HepG2 (cell line): ENCODE data around the gene HOXA6. TPM values are rescaled to one million over a fixed set of nuclear protein-coding genes. Genes with fewer than 3 reads are reported as not detected.

ENCODE experiments used
- ARNT2 ChIP-seq: sonication (generic); formaldehyde crosslinking; IDR thresholded peaks from 2 replicates; pipeline ENCODE4 v1.8.0; 2022; ENCODE audit warnings: mild to moderate bottlenecking, low read depth, missing genetic modification reagents, moderate library complexity
- HOMEZ ChIP-seq: IDR thresholded peaks from 2 replicates; pipeline ENCODE4 v1.6.1; 2016; ENCODE audit warnings: low read depth
- HOXA5 ChIP-seq: sonication (generic); formaldehyde crosslinking; IDR thresholded peaks from 2 replicates; pipeline ENCODE4 v1.4.0; 2020; ENCODE audit warnings: missing genetic modification reagents
- THRA ChIP-seq: sonication (generic); formaldehyde crosslinking; IDR thresholded peaks from 2 replicates; pipeline ENCODE4 v1.4.0; 2020; ENCODE audit warnings: missing genetic modification reagents, borderline replicate concordance
- ZBTB4 ChIP-seq: sonication (generic); formaldehyde crosslinking; IDR thresholded peaks from 2 replicates; pipeline ENCODE4 v1.4.0; 2020; ENCODE audit warnings: missing genetic modification reagents, mild to moderate bottlenecking, borderline replicate concordance
- ZFX ChIP-seq: sonication (generic); formaldehyde crosslinking; IDR thresholded peaks from 2 replicates; pipeline ENCODE4 v1.4.0; 2020; ENCODE audit warnings: mild to moderate bottlenecking, low read depth, missing genetic modification reagents, moderate library complexity
- ZNF260 ChIP-seq: sonication (generic); formaldehyde crosslinking; IDR thresholded peaks from 2 replicates; pipeline ENCODE4 v1.4.0; 2020; ENCODE audit warnings: missing genetic modification reagents, low read depth, mild to moderate bottlenecking, borderline replicate concordance
- ZNF335 ChIP-seq: sonication (generic); formaldehyde crosslinking; IDR thresholded peaks from 2 replicates; pipeline ENCODE4 v1.4.0; 2020; ENCODE audit warnings: missing genetic modification reagents
- ZNF383 ChIP-seq: sonication (generic); formaldehyde crosslinking; IDR thresholded peaks from 2 replicates; pipeline ENCODE4 v1.4.0; 2020; ENCODE audit warnings: missing genetic modification reagents, mild to moderate bottlenecking, borderline replicate concordance
- ZNF572 ChIP-seq: sonication (generic); formaldehyde crosslinking; IDR thresholded peaks from 2 replicates; pipeline ENCODE4 v1.5.1; 2020; ENCODE audit warnings: mild to moderate bottlenecking, missing genetic modification reagents
- ZNF703 ChIP-seq: sonication (generic); formaldehyde crosslinking; IDR thresholded peaks from 2 replicates; pipeline ENCODE4 v1.5.1; 2020; ENCODE audit warnings: missing genetic modification reagents, mild to moderate bottlenecking, moderate library complexity, borderline replicate concordance
- ZSCAN12 ChIP-seq: sonication (generic); formaldehyde crosslinking; IDR thresholded peaks from 2 replicates; pipeline ENCODE4 v1.9.0; 2021; ENCODE audit warnings: mild to moderate bottlenecking, missing genetic modification reagents
- ZSCAN21 ChIP-seq: sonication (generic); formaldehyde crosslinking; IDR thresholded peaks from 2 replicates; pipeline ENCODE4 v1.8.0; 2022; ENCODE audit warnings: mild to moderate bottlenecking, missing genetic modification reagents, moderate library complexity, borderline replicate concordance
- polyA plus RNA-seq, 8 experiments: library from polyadenylated mRNA; depleted of rRNA in 3 of 8; stranded (reverse) in 7 of 8; unstranded in 1 of 8; fragments of >200 nt; fragmentation: Illumina TruSeq in 4 of 8; extraction: Trizol in 4 of 8; gene quantifications; 2 replicates each; pipeline versions ENCODE4 v1.2.1 to v1.2.3, GENCODE V29; 2011 to 2016; ENCODE audit warnings: low read depth in 4 of 8, missing spikeins in 1 of 8, mixed read lengths in 1 of 8; ENCODE audit not compliant: insufficient read depth in 1 of 8
- total RNA-seq, 5 experiments: library from RNA; depleted of rRNA; stranded (reverse); fragments of >200 nt; fragmentation: Illumina TruSeq; extraction: Trizol; gene quantifications; 2 replicates each; pipeline ENCODE4 v1.2.3, GENCODE V29; 2016; ENCODE audit warnings: low read depth in 1 of 5
- TF ChIP-seq, protein P1 (sequence below): IDR thresholded peaks from 2 replicates; pipeline ENCODE4 v1.4.0; 2020; ENCODE audit warnings: mild to moderate bottlenecking, missing genetic modification reagents

The HOXA6 gene
- total and polyA plus RNA-seq, 2 of the 13 experiments (the other 11 are each of a cell fraction or from before 2014, with no cell fraction given): 1.3 to 1.5 TPM

GRCh38 chr7:27160546-27161213, 13.1 kb upstream of the HOXA6 start (continued):
- TF ChIP-seq ZSCAN21 (CRISPR knock-in tag) (no peak), HOXA5 (CRISPR knock-in tag) (no peak), HOMEZ (CRISPR knock-in tag) (no peak), ZNF383 (CRISPR knock-in tag) (no peak; the same call in 1 of the 2 replicates), ZNF572 (CRISPR knock-in tag) (no peak), ARNT2 (no peak; the same call in 1 of the 2 replicates), ZNF260 (CRISPR knock-in tag) (no peak), ZFX (peak; percentile 56), ZNF335 (CRISPR knock-in tag) (no peak), THRA (CRISPR knock-in tag) (peak; percentile 43), ZNF703 (CRISPR knock-in tag) (no peak), ZBTB4 (CRISPR knock-in tag) (no peak), ZSCAN12 (CRISPR knock-in tag) (no peak)
- TF ChIP-seq, protein P1, sequence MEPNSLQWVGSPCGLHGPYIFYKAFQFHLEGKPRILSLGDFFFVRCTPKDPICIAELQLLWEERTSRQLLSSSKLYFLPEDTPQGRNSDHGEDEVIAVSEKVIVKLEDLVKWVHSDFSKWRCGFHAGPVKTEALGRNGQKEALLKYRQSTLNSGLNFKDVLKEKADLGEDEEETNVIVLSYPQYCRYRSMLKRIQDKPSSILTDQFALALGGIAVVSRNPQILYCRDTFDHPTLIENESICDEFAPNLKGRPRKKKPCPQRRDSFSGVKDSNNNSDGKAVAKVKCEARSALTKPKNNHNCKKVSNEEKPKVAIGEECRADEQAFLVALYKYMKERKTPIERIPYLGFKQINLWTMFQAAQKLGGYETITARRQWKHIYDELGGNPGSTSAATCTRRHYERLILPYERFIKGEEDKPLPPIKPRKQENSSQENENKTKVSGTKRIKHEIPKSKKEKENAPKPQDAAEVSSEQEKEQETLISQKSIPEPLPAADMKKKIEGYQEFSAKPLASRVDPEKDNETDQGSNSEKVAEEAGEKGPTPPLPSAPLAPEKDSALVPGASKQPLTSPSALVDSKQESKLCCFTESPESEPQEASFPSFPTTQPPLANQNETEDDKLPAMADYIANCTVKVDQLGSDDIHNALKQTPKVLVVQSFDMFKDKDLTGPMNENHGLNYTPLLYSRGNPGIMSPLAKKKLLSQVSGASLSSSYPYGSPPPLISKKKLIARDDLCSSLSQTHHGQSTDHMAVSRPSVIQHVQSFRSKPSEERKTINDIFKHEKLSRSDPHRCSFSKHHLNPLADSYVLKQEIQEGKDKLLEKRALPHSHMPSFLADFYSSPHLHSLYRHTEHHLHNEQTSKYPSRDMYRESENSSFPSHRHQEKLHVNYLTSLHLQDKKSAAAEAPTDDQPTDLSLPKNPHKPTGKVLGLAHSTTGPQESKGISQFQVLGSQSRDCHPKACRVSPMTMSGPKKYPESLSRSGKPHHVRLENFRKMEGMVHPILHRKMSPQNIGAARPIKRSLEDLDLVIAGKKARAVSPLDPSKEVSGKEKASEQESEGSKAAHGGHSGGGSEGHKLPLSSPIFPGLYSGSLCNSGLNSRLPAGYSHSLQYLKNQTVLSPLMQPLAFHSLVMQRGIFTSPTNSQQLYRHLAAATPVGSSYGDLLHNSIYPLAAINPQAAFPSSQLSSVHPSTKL (CRISPR knock-in tag): peak; percentile 24; the same call in 1 of the 2 replicates
